IPS DF 4.7 (cell line): ENCODE measurements around the gene VIPR2.

Source experiments
- DNase-seq: peaks from one replicate; pipeline ENCODE4 v3.0.0-alpha.2; 2013; ENCODE audit warnings: low spot score; ENCODE audit errors: extremely low read depth

The VIPR2 gene

GRCh38 chr7:159047536-159047935 lies 97.1 kb downstream of the VIPR2 start:
- no peak for DNase-seq

GRCh38 chr7:159046300-159046699 lies 98.4 kb downstream of the VIPR2 start:
- no peak for DNase-seq

- DNase-seq, result no peak
Observed at GRCh38 chr7:159045839-159046238, 98.8 kb downstream of the VIPR2 start.

GRCh38 chr7:159042581-159043101 lies 102.0 kb downstream of the VIPR2 start:
- no peak for DNase-seq

- DNase-seq, result no peak
Observed at GRCh38 chr7:159042103-159042502, 102.6 kb downstream of the VIPR2 start.

- DNase-seq, result no peak
Observed at GRCh38 chr7:159040912-159041711, 103.6 kb downstream of the VIPR2 start.

GRCh38 chr7:159040146-159040545 lies 104.5 kb downstream of the VIPR2 start:
- no peak for DNase-seq

GRCh38 chr7:159039716-159040115 lies 105.0 kb downstream of the VIPR2 start:
- no peak for DNase-seq

- no peak for DNase-seq
Observed at GRCh38 chr7:159038066-159038465, 106.6 kb downstream of the VIPR2 start.

GRCh38 chr7:159036916-159037605 lies 107.6 kb downstream of the VIPR2 start:
- DNase-seq, result no peak

- DNase-seq, result no peak
Observed at GRCh38 chr7:159035571-159036073, 109.0 kb downstream of the VIPR2 start.

- DNase-seq, result no peak
Observed at GRCh38 chr7:159034988-159035387, 109.7 kb downstream of the VIPR2 start.

GRCh38 chr7:159034394-159034793 lies 110.3 kb downstream of the VIPR2 start:
- no peak for DNase-seq

- DNase-seq, result no peak
Observed at GRCh38 chr7:159033956-159034355, 110.7 kb downstream of the VIPR2 start.

GRCh38 chr7:159033473-159033825 lies 111.2 kb downstream of the VIPR2 start:
- DNase-seq, result no peak

- no peak for DNase-seq
Observed at GRCh38 chr7:159032753-159033472, 111.8 kb downstream of the VIPR2 start.

GRCh38 chr7:159032322-159032721 lies 112.3 kb downstream of the VIPR2 start:
- no peak for DNase-seq

GRCh38 chr7:159031750-159032149 lies 112.9 kb downstream of the VIPR2 start:
- no peak for DNase-seq

GRCh38 chr7:159031135-159031701 lies 113.4 kb downstream of the VIPR2 start:
- DNase-seq, result no peak

- DNase-seq, result no peak
Observed at GRCh38 chr7:159030490-159031134, 114.1 kb downstream of the VIPR2 start.
